Body of pancreas (tissue), 4 donors: Measurements from ENCODE around the gene PTPRN2.

Experiments used
- CTCF ChIP-seq, 7 experiments: fragments of 450-650 bp in 4 of 7; fragments of 200-600 bp in 3 of 7; sonication (generic) in 3 of 7; IDR thresholded peaks; one replicate each; pipeline ENCODE4 v1.5.1; 2016 to 2019; ENCODE audit warnings: antibody characterized with exemption in 7 of 7
- POLR2A ChIP-seq, 3 donors: fragments of 450-650 bp; IDR thresholded peaks; one replicate each; pipeline ENCODE4 v1.6.1; 2016; ENCODE audit warnings: antibody characterized with exemption in 3 of 3, mild to moderate bottlenecking in 2 of 3

GRCh38 chr7:158315881-158316280 lies 271.7 kb downstream of the PTPRN2 start:
- TF ChIP-seq CTCF (IDR thresholded peaks at IDR 0.05), result no peak
- no peak for TF ChIP-seq POLR2A (IDR thresholded peaks at IDR 0.05)
